ENCODE measurements around the gene PKD2L2. TPM values are rescaled to one million over a fixed set of nuclear protein-coding genes. Genes with fewer than 3 reads are reported as not detected.

The PKD2L2 gene
- not detected for total RNA-seq
- not detected for polyA plus RNA-seq (ENCODE audit: insufficient read depth, low read depth, low replicate concordance)
- long read RNA-seq, donor 1, result 0 reads
- long read RNA-seq, donor 2, result 0 reads
- long read RNA-seq, donor 3, result 0 reads
- long read RNA-seq, donor 4, result 0 reads
- long read RNA-seq, donor 5, result 0 reads
- long read RNA-seq, donor 6, result 0 reads
- long read RNA-seq, donor 7, partial matches to known transcripts, result 0 of 2 reads
- long read RNA-seq, donor 7, other reads (novel, unspliced or antisense), result 2 of 2 reads
- long read RNA-seq, donor 8, result 0 reads
- long read RNA-seq, donor 9, result 0 reads
- long read RNA-seq, donor 10, result 0 reads

- Histone ChIP-seq H3K27ac (ENCODE audit: low read depth in 2 of 2, low read length in 2 of 2) (peak within 1 kb of the TSS; percentile 77 to 88), H3K9me3 (ENCODE audit: control insufficient read depth in 2 of 3, insufficient read depth in 1 of 3, low read length in 3 of 3) (no peaks in the 10 kb centered on the region), H3K4me3 (ENCODE audit: low read length in 3 of 3) (peak within 1 kb of the TSS; percentile 75 to 81 (median 78)), H3K36me3 (ENCODE audit: control insufficient read depth in 2 of 3, insufficient read depth in 3 of 3, low read length in 3 of 3) (no peaks in the 10 kb centered on the region), H3K9ac (ENCODE audit: low read length in 3 of 3) (peak within 1 kb of the TSS; percentile 57 to 76 (median 66)), H3K27me3 (ENCODE audit: control insufficient read depth, insufficient read depth, low read length) (no peaks in the 10 kb centered on the region), H3K4me1 (ENCODE audit: control insufficient read depth in 2 of 3, insufficient read depth in 2 of 3, low read depth in 1 of 3, low read length in 3 of 3) (peaks cover 0 to 2% (median 0%) of the 10 kb centered on the region in 3 donors)
- FAIRE-seq (no peak), DNase-seq (peak; percentile 88 to 96 (median 94))
- TF ChIP-seq CTCF (IDR thresholded peaks at IDR 0.05; ENCODE audit: borderline replicate concordance, extremely low read depth, insufficient read depth), result no peak
- intact Hi-C loops (cut with DNase I), result no loop called here
Measured at GRCh38 chr5:137888863-137889759, at the start of gene PKD2L2. Gene PKD2L2, plus strand, starts transcription at chr5:137889457. Its CDS starts 35 bp downstream, at chr5:137889492.

- Histone ChIP-seq H3K4me3 (ENCODE audit: low read length in 3 of 3) (no peak overlapping the region), H3K9me3 (ENCODE audit: control insufficient read depth in 2 of 3, insufficient read depth in 1 of 3, low read length in 3 of 3) (no peaks in the 10 kb centered on the region), H3K27me3 (ENCODE audit: control insufficient read depth, insufficient read depth, low read length) (no peaks in the 10 kb centered on the region), H3K27ac (ENCODE audit: low read depth in 2 of 2, low read length in 2 of 2) (no peak overlapping the region), H3K9ac (ENCODE audit: low read length in 3 of 3) (no peak overlapping the region), H3K36me3 (ENCODE audit: control insufficient read depth in 2 of 3, insufficient read depth in 3 of 3, low read length in 3 of 3) (no peaks in the 10 kb centered on the region), H3K4me1 (ENCODE audit: control insufficient read depth in 2 of 3, insufficient read depth in 2 of 3, low read depth in 1 of 3, low read length in 3 of 3) (no peaks in the 10 kb centered on the region)
- DNase-seq (no peak), FAIRE-seq (no peak)
- intact Hi-C loops (cut with DNase I), result no loop called here
- no peak for TF ChIP-seq CTCF (IDR thresholded peaks at IDR 0.05; ENCODE audit: borderline replicate concordance, extremely low read depth, insufficient read depth)
Measured at GRCh38 chr5:137842296-137842695, 47.0 kb upstream of the PKD2L2 start.

DNA sequence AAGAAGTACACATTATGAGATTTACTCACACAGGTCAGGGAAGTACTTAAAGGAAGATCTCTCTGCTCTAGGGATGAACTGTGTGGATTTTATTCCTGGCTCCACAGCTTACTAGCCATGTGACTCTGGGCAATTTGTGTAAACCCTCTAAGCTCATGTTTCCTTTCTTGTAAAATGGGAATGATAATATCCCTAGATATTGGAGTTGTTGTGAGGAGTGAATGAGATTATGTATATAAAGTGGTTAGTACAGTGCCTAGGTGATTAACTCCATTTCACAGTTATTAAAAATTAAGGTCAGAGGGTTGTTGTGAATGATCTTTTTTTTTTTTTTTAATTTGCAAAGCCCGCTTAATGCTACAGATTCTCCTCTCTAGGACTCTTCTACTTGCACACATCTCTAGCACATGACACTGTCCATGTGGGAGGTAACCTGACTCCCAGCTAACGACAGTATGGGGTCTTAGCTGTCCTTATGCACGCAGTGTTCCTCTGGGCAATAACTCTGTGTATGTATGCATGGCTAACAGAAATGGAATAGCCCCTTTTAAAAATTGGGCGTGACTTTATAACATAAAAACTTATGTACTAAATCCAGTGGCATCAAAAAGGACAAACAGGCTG lies 45.5 kb upstream of the PKD2L2 start:
- Histone ChIP-seq H3K4me3 (ENCODE audit: low read length in 3 of 3) (no peak overlapping the region), H3K9me3 (ENCODE audit: control insufficient read depth in 2 of 3, insufficient read depth in 1 of 3, low read length in 3 of 3) (no peaks in the 10 kb centered on the region), H3K9ac (ENCODE audit: low read length in 3 of 3) (no peak overlapping the region), H3K36me3 (ENCODE audit: control insufficient read depth in 2 of 3, insufficient read depth in 3 of 3, low read length in 3 of 3) (no peaks in the 10 kb centered on the region), H3K4me1 (ENCODE audit: control insufficient read depth in 2 of 3, insufficient read depth in 2 of 3, low read depth in 1 of 3, low read length in 3 of 3) (no peaks in the 10 kb centered on the region), H3K27me3 (ENCODE audit: control insufficient read depth, insufficient read depth, low read length) (no peaks in the 10 kb centered on the region), H3K27ac (ENCODE audit: low read depth in 2 of 2, low read length in 2 of 2) (no peak overlapping the region)
- TF ChIP-seq CTCF (IDR thresholded peaks at IDR 0.05; ENCODE audit: borderline replicate concordance, extremely low read depth, insufficient read depth), result no peak
- DNase-seq, result no peak
- FAIRE-seq, result no peak
- intact Hi-C loops (cut with DNase I), result no loop called here

Data from kidney (tissue), 22 donors.